H9 (cell line): ENCODE measurements around the gene DMD. TPM values are rescaled to one million over a fixed set of nuclear protein-coding genes. Genes with fewer than 3 reads are reported as not detected.

Experiments used
- DNase-seq: peaks from one replicate; pipeline ENCODE4 v3.0.0-alpha.2; 2017
- H2AFZ ChIP-seq: one replicate; pipeline ENCODE4 v1.6.1; 2013; ENCODE audit warnings: mild to moderate bottlenecking, low read length, control low read depth, moderate library complexity
- H2AK5ac ChIP-seq: 2 replicates; pipeline ENCODE4 v1.6.1; 2013; ENCODE audit warnings: low read length, control low read depth, mixed read lengths; ENCODE audit not compliant: insufficient read length
- H2BK120ac ChIP-seq: one replicate; pipeline ENCODE4 v1.6.1; 2013; ENCODE audit warnings: low read depth, mild to moderate bottlenecking, low read length, control low read depth, inconsistent platforms; ENCODE audit not compliant: poor library complexity, severe bottlenecking
- H2BK12ac ChIP-seq: 2 replicates; pipeline ENCODE4 v1.6.1; 2013; ENCODE audit warnings: low read length, control low read depth, mixed read lengths, low read depth; ENCODE audit not compliant: insufficient read length
- H2BK15ac ChIP-seq: 2 replicates; pipeline ENCODE4 v1.6.1; 2013; ENCODE audit warnings: low read depth, low read length, control low read depth
- H2BK20ac ChIP-seq: one replicate; pipeline ENCODE4 v1.6.1; 2013; ENCODE audit warnings: low read depth, mild to moderate bottlenecking, low read length, control low read depth, inconsistent platforms; ENCODE audit not compliant: poor library complexity, severe bottlenecking
- H2BK5ac ChIP-seq: 2 replicates; pipeline ENCODE4 v1.6.1; 2013; ENCODE audit warnings: low read length, control low read depth, mixed read lengths; ENCODE audit not compliant: insufficient read length
- H3K14ac ChIP-seq: 2 replicates; pipeline ENCODE4 v1.6.1; 2013; ENCODE audit warnings: low read length, control low read depth; ENCODE audit not compliant: insufficient read depth
- H3K18ac ChIP-seq: 2 replicates; pipeline ENCODE4 v1.6.1; 2013; ENCODE audit warnings: low read depth, mild to moderate bottlenecking, mixed read lengths, low read length, control low read depth; ENCODE audit not compliant: insufficient read length
- H3K23ac ChIP-seq: 2 replicates; pipeline ENCODE4 v1.6.1; 2013; ENCODE audit warnings: low read length, control low read depth, mixed read lengths, low read depth; ENCODE audit not compliant: insufficient read length
- H3K23me2 ChIP-seq: 2 replicates; pipeline ENCODE4 v1.6.1; 2013; ENCODE audit warnings: low read depth, mild to moderate bottlenecking, mixed read lengths, low read length, control low read depth; ENCODE audit not compliant: insufficient read length, poor library complexity, severe bottlenecking
- H3K27ac ChIP-seq: 2 replicates; pipeline ENCODE4 v1.5.1; 2013; ENCODE audit warnings: low read length, control low read depth, mixed read lengths, low read depth; ENCODE audit not compliant: insufficient read length
- H3K27me3 ChIP-seq: 2 replicates; pipeline ENCODE4 v1.6.1; 2013; ENCODE audit warnings: low read length, control low read depth, inconsistent platforms; ENCODE audit not compliant: insufficient read depth
- H3K4ac ChIP-seq: 2 replicates; pipeline ENCODE4 v1.6.1; 2013; ENCODE audit warnings: low read depth, mild to moderate bottlenecking, control low read depth, inconsistent platforms, low read length, moderate library complexity
- H3K4me1 ChIP-seq: 2 replicates; pipeline ENCODE4 v1.6.1; 2013; ENCODE audit warnings: low read length, control low read depth, inconsistent platforms; ENCODE audit not compliant: insufficient read depth
- H3K4me2 ChIP-seq: 2 replicates; pipeline ENCODE4 v1.6.1; 2013; ENCODE audit warnings: low read length, control low read depth, mixed read lengths; ENCODE audit not compliant: insufficient read length, insufficient read depth
- H3K56ac ChIP-seq: 2 replicates; pipeline ENCODE4 v1.6.1; 2013; ENCODE audit warnings: low read depth, mild to moderate bottlenecking, mixed read lengths, low read length, control low read depth; ENCODE audit not compliant: insufficient read length
- H3K79me1 ChIP-seq: 2 replicates; pipeline ENCODE4 v1.6.1; 2013; ENCODE audit warnings: low read depth, mild to moderate bottlenecking, moderate library complexity, low read length, control low read depth, inconsistent platforms; ENCODE audit not compliant: insufficient read depth, poor library complexity, severe bottlenecking
- H3K79me2 ChIP-seq: 2 replicates; pipeline ENCODE4 v1.6.1; 2013; ENCODE audit warnings: low read length, control low read depth, inconsistent platforms; ENCODE audit not compliant: insufficient read depth
- H3K9ac ChIP-seq: 2 replicates; pipeline ENCODE4 v1.6.1; 2013; ENCODE audit warnings: low read length, control low read depth, mixed read lengths; ENCODE audit not compliant: insufficient read length; ENCODE audit errors: extremely low read depth
- H3K9me3 ChIP-seq: one replicate; pipeline ENCODE4 v1.6.1; 2013; ENCODE audit warnings: low read depth, low read length, inconsistent platforms; ENCODE audit not compliant: control insufficient read depth
- H3T11ph ChIP-seq: one replicate; pipeline ENCODE4 v1.6.1; 2013; ENCODE audit warnings: mild to moderate bottlenecking, low read length, control low read depth, inconsistent platforms
- H4K20me1 ChIP-seq: one replicate; pipeline ENCODE4 v1.6.1; 2013; ENCODE audit not compliant: control insufficient read depth, insufficient read length, insufficient read depth
- H4K5ac ChIP-seq: 2 replicates; pipeline ENCODE4 v1.6.1; 2013; ENCODE audit warnings: low read depth, mild to moderate bottlenecking, mixed read lengths, low read length, control low read depth; ENCODE audit not compliant: insufficient read length
- H4K8ac ChIP-seq: replicated peaks from 2 replicates; pipeline ENCODE4 v1.6.1; 2013; ENCODE audit warnings: low read length, control low read depth, mixed read lengths, low read depth; ENCODE audit not compliant: insufficient read length
- H4K91ac ChIP-seq: 2 replicates; pipeline ENCODE4 v1.6.1; 2013; ENCODE audit warnings: low read depth, mild to moderate bottlenecking, moderate library complexity, mixed read lengths, low read length, control low read depth; ENCODE audit not compliant: insufficient read length
- H3K27ac Mint-ChIP-seq, 3 experiments: 2 replicates in 2 of 3; 3 replicates in 1 of 3; pipeline ENCODE4 v1.8.0; 2020 to 2021; ENCODE audit warnings: mixed read lengths in 3 of 3, mild to moderate bottlenecking in 1 of 3, moderate library complexity in 1 of 3
- H3K27me3 Mint-ChIP-seq: 2 replicates; pipeline ENCODE4 v1.8.0; 2021; ENCODE audit warnings: low read depth, mild to moderate bottlenecking, moderate library complexity, mixed read lengths
- H3K36me3 Mint-ChIP-seq, 3 experiments: 2 replicates in 2 of 3; 3 replicates in 1 of 3; pipeline ENCODE4 v1.8.0; 2020 to 2021; ENCODE audit warnings: low read depth in 3 of 3, mixed read lengths in 3 of 3; ENCODE audit not compliant: insufficient read depth in 1 of 3
- H3K4me1 Mint-ChIP-seq, 2 experiments: 2 replicates each; pipeline ENCODE4 v1.8.0; 2020; ENCODE audit warnings: mixed read lengths in 2 of 2
- H3K4me3 Mint-ChIP-seq, 2 experiments: 2 replicates in 1 of 2; 3 replicates in 1 of 2; pipeline ENCODE4 v1.8.0; 2020 to 2021; ENCODE audit warnings: mild to moderate bottlenecking in 2 of 2, mixed read lengths in 2 of 2, moderate library complexity in 1 of 2
- H3K9me3 Mint-ChIP-seq, 2 experiments: 2 replicates in 1 of 2; 3 replicates in 1 of 2; pipeline ENCODE4 v1.8.0; 2020; ENCODE audit warnings: mild to moderate bottlenecking in 2 of 2, mixed read lengths in 2 of 2, moderate library complexity in 1 of 2
- CTCF ChIP-seq: fragments of 200-600 bp; sonication (generic); conservative IDR thresholded peaks from 3 replicates; pipeline ENCODE4 v1.8.0; 2021; ENCODE audit warnings: antibody characterized with exemption, mild to moderate bottlenecking
- WGBS: extraction: QIAGEN DNeasy Blood & Tissue Kit; methylation state at CpG from one replicate; pipeline ENCODE4 v1.1.7; 2013; ENCODE audit warnings: missing lambda C conversion rate, low lambda C conversion rate, mixed read lengths; ENCODE audit not compliant: insufficient read length; ENCODE audit errors: extremely low coverage; 5-methylcytosine and 5-hydroxymethylcytosine counted together
- total RNA-seq: library from RNA; stranded (reverse); gene quantifications from 2 replicates; pipeline ENCODE4 v1.2.1, GENCODE V29; 2021

DMD gene
- total RNA-seq, 1 experiment from 2014 or later, result 3.8 TPM

GRCh38 chrX:32010948-32011347 is 1200.4 kb downstream of the DMD start:
- Histone ChIP-seq H2BK20ac (no peak overlapping the region), H2AK5ac (no peak overlapping the region), H2BK5ac (no peak overlapping the region), H2AFZ (no peak overlapping the region), H3K79me2 (no peaks in the 10 kb centered on the region), H3K9ac (no peak overlapping the region), H3K23ac (no peak overlapping the region), H3K4ac (no peak overlapping the region), H2BK15ac (no peak overlapping the region), H3K14ac (no peak overlapping the region), H3K23me2 (no peaks in the 10 kb centered on the region), H3K79me1 (no peaks in the 10 kb centered on the region), H3K56ac (no peak overlapping the region), H3K4me1 (no peaks in the 10 kb centered on the region), H2BK12ac (no peak overlapping the region), H3K4me2 (no peak overlapping the region), H3K9me3 (no peaks in the 10 kb centered on the region), H4K5ac (no peak overlapping the region), H3T11ph (no peak overlapping the region), H4K91ac (no peak overlapping the region), H3K27me3 (no peaks in the 10 kb centered on the region), H4K8ac (no peak overlapping the region), H3K27ac (no peak overlapping the region), H2BK120ac (no peak overlapping the region), H3K18ac (no peak overlapping the region), H4K20me1 (no peaks in the 10 kb centered on the region)
- Mint-ChIP-seq H3K27ac (no peak overlapping the region), H3K9me3 (peaks cover 52 to 56% of the 10 kb centered on the region in 2 experiments), H3K4me3 (no peak overlapping the region), H3K4me1 (no peaks in the 10 kb centered on the region), H3K27me3 (no peaks in the 10 kb centered on the region; the same call in 1 of the 2 replicates), H3K36me3 (no peaks in the 10 kb centered on the region)
- DNase-seq, result no peak
- WGBS, result no CpG with 5 or more reads among the region's 5 CpGs
- TF ChIP-seq CTCF, result no peak
